Measurements from ENCODE around the gene RNU5B-1.

RNU5B-1 gene

GRCh38 chr15:65328506-65329287 lies 24.2 kb downstream of the RNU5B-1 start:
- no peak for DNase-seq (ENCODE audit: low read depth in 2 of 2)

GRCh38 chr15:65329288-65329983 lies 25.0 kb downstream of the RNU5B-1 start:
- DNase-seq (ENCODE audit: low read depth in 2 of 2), result no peak

- no peak for DNase-seq (ENCODE audit: low read depth in 2 of 2)
Observed at GRCh38 chr15:65329984-65330735, 25.7 kb downstream of the RNU5B-1 start.

GRCh38 chr15:65330934-65331645 lies 26.6 kb downstream of the RNU5B-1 start:
- DNase-seq (ENCODE audit: low read depth in 2 of 2), result no peak

- DNase-seq (ENCODE audit: low read depth in 2 of 2), result no peak
Observed at GRCh38 chr15:65331811-65332210, 27.3 kb downstream of the RNU5B-1 start.

GRCh38 chr15:65332391-65333147 lies 28.1 kb downstream of the RNU5B-1 start:
- DNase-seq (ENCODE audit: low read depth in 2 of 2), result no peak

GRCh38 chr15:65333148-65333820 lies 28.8 kb downstream of the RNU5B-1 start:
- DNase-seq (ENCODE audit: low read depth in 2 of 2), result no peak

GRCh38 chr15:65333856-65334255 lies 29.4 kb downstream of the RNU5B-1 start:
- DNase-seq (ENCODE audit: low read depth in 2 of 2), result no peak

- DNase-seq (ENCODE audit: low read depth in 2 of 2), result no peak
Observed at GRCh38 chr15:65334586-65335231, 30.2 kb downstream of the RNU5B-1 start.

- DNase-seq (ENCODE audit: low read depth in 2 of 2), result no peak
Observed at GRCh38 chr15:65335278-65336055, 31.0 kb downstream of the RNU5B-1 start.

- DNase-seq (ENCODE audit: low read depth in 2 of 2), result no peak
Observed at GRCh38 chr15:65336493-65337435, 32.3 kb downstream of the RNU5B-1 start.

- DNase-seq (ENCODE audit: low read depth in 2 of 2), result no peak
Observed at GRCh38 chr15:65337436-65338070, 33.1 kb downstream of the RNU5B-1 start.

- DNase-seq (ENCODE audit: low read depth in 2 of 2), result no peak
Observed at GRCh38 chr15:65338366-65338765, 33.9 kb downstream of the RNU5B-1 start.

- DNase-seq (ENCODE audit: low read depth in 2 of 2), result no peak
Observed at GRCh38 chr15:65338823-65339222, 34.3 kb downstream of the RNU5B-1 start.

- DNase-seq (ENCODE audit: low read depth in 2 of 2), result no peak
Observed at GRCh38 chr15:65339416-65339815, 34.9 kb downstream of the RNU5B-1 start.

- DNase-seq (ENCODE audit: low read depth in 2 of 2), result no peak
Observed at GRCh38 chr15:65339920-65340319, 35.4 kb downstream of the RNU5B-1 start.

GRCh38 chr15:65342493-65342892 lies 38.0 kb downstream of the RNU5B-1 start:
- no peak for DNase-seq (ENCODE audit: low read depth in 2 of 2)
